GM12873 (cell line): Measurements from ENCODE around the gene B4GALT1.

Source experiments
- TF ChIP-seq, protein P1 (sequence below): IDR thresholded peaks from 2 replicates; pipeline ENCODE4 v1.5.1; 2012; ENCODE audit warnings: low read depth, mild to moderate bottlenecking, moderate library complexity, low read length, control low read depth; ENCODE audit not compliant: insufficient read depth; ENCODE audit errors: missing control alignments

B4GALT1 gene

DNA sequence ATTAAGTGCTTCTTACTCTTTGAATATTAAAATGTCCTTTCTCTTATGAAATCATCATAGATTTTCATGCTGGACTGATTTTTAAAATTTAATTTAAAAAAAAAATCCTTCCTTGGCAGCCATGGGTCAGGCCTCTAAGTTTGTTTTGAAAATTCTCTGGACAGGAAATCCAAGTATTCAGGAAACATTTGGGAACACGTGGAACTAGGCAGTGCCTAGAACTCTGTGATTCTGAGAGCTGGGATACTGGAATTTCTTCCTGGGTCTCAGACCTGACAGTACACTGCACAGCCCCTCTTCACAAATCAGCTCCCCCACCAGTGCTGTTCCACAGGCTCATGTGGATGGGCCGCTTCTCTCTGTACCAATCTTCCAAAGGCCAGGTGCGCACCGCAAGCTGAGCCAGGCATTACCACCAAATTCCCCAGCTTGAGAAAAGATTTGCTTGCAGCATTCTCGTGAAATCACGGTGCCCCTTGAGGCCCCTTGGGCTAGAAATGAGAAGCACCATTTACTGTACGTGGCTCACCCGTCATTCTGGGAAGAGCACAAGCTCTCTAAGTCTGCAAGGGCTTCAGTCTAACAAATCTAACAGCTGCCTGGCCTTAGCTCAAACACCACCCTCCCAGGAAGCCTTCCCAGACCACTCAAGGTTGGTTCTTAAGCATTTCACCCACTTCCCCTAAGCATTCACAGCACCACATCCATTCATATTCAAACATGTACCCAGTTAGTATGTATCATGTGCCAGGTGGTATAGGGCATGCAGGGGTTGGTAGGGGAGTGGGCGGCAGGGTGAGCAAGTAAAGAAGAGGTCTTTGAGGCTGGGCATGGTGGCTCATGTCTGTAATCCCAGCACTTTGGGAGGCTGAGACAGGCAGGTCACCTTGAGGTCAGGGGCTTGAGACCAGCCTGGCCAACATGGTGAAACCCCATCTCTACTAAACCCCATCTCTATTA is 26.5 kb downstream of the B4GALT1 start:
- TF ChIP-seq, protein P1, sequence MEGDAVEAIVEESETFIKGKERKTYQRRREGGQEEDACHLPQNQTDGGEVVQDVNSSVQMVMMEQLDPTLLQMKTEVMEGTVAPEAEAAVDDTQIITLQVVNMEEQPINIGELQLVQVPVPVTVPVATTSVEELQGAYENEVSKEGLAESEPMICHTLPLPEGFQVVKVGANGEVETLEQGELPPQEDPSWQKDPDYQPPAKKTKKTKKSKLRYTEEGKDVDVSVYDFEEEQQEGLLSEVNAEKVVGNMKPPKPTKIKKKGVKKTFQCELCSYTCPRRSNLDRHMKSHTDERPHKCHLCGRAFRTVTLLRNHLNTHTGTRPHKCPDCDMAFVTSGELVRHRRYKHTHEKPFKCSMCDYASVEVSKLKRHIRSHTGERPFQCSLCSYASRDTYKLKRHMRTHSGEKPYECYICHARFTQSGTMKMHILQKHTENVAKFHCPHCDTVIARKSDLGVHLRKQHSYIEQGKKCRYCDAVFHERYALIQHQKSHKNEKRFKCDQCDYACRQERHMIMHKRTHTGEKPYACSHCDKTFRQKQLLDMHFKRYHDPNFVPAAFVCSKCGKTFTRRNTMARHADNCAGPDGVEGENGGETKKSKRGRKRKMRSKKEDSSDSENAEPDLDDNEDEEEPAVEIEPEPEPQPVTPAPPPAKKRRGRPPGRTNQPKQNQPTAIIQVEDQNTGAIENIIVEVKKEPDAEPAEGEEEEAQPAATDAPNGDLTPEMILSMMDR, result no peak

DNA sequence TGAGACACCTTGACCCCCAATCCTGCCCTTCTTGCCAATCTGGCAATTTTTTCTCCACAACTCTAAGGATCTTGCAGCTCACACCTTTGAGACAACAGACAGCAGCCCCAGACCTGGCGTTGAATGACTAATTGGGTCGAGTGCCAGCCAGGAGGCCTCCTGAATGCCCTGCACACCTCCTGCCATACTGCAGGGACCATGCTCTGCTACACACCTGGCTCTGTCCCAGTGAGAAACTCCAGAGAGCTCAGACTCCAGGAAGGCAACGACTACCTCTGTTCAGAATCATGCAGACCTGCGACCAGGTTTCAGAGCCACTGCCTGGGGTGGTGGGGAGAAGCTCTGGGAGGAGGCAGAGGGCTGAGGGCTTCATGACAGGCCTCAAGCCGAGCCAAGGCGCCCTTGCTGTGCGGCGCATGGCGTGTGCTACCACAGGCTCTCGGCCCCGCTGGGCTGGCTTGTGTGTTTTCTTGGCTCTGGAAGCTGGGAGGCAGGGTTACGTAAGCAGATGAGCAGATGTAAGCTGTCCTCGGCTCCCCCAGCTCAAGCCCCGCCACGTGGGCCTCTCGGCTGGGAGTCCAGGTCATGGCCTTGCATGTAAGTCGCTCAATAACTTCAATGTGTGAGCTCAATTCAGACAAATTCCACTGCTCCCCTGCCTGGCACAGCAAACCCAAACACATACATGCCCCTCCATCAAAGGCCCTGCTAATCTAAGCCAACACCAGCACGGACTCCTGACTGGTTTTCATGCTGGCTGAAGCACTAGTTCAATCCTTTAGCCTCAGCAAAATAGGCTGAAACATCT is 27.5 kb downstream of the B4GALT1 start:
- TF ChIP-seq, protein P1, result no peak

DNA sequence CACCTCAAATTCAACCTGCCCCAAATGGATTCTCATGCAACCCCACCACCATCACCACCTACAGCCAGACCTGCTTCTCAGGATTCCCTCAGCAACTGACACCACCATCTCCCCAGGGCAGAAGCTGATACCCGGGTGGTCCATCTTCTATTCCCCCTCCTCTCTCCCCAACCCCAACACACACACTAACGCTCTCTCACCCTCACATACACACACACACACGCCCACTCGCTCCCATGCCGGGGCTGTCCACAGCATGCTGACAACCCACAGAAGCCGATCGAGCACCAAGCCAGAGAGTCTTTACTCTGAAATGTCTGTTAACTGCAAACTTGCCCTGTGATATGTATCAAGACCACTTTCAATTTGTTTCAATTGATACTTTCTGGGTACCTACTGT is 28.4 kb downstream of the B4GALT1 start:
- TF ChIP-seq, protein P1, result no peak

DNA sequence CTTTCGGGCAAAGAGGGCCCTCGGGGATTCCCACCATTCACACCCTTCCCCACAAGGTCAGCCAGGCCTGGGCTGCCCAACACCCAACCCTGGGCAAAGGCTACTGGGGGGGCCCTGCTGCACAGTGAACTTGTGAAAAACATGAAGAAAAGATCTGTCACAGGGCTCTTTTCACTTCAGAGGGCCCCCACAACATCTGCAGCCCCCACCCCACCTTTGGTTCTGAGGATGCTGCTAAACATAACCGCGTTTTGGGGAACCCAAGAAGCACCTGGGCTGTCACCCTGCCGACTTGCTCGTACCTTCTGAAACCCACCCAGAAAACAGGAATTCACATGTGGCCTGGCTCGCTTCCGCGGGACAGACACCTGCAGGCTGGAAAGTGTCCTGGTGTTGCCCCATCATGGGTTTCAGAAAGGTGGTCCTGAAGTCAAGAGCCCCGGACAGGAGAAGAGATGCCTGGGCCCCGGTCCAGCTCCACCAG is 29.3 kb downstream of the B4GALT1 start:
- TF ChIP-seq, protein P1, result no peak

DNA sequence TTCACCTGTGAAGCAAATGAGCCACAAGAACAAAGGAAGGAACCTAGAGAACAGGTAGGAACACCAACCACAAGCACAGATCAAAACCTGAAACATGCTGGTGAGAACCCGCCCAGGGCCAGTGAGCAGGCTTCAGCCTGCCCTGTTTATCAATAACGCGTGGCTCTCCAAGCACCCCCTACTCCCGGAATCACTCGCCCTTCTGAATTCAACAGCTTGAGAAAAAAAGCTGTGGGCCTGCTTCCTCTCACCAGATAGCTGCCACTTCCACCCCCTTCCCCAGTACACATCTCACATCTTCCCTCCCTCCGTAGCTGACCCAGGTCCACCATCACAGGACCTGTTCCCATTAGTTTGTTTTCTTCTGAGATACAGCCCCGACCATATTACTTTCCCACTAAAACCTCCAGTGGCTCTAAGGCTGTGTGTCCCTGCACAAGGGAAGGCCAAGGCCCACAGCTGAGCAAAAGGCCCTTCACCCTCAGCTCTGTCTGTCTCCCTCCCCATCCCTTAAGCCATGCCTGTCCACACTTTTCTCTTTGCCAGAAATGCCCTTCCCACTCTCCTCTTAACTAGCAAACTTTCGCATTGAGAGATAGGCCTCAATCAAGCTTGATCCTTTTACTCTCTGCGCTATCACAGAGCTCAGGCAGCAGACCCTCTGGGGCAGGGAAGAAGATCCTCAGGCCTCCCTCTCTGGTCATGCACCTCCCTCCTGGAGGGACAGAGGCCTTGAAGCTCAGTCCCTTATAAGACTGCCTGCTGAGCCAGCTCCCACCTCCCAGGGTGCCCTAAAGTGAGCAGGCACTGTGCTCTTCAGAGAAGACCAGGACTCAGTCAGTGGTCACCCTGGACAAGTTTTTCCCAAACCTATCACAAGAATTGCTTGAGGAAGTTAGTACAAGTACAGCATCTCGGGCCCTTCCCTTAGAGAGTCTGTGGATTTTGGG is 30.1 kb downstream of the B4GALT1 start:
- TF ChIP-seq, protein P1, result no peak

DNA sequence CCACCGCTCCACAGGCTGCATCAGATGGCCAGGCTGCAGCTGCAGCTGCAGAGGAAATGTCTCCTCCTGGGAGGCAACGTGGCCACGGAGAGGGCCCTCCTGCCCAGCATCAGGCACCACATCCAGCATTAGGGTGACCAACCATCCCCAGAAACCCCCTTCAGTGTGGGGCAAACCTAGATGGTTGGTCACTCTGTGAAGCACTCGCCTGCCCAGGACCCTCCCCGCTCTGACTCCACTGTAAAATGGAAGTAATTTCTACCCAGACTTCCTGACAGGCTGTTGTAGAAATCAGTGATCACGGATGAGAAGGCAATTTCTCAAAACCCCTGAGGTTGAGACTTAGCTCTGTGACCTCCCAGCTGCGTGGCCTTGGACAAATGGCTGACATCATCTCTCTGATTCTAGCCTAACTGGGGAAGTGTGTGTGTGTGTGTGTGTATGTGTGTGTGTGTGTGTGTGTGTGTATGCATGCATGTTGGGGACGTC is 31.6 kb downstream of the B4GALT1 start:
- TF ChIP-seq, protein P1, result no peak
